ENCODE results near the gene IGSF10. TPM values are rescaled to one million over a fixed set of nuclear protein-coding genes. Genes with fewer than 3 reads are reported as not detected.

IGSF10 gene
- total RNA-seq, 8 experiments from 2014 or later, result 0.17 to 8.1 (median 0.77) TPM

GRCh38 chr3:151480492-151480891, 19.6 kb upstream of the IGSF10 start:
- in situ Hi-C loops (cut with MboI; ENCODE audit: low pct_unique_long_range_greater_than_20kb in 2 of 9, low sequenced_read_pairs in 9 of 9, unreplicated experiment in 9 of 9), result no loop called here
- WGBS, 10 experiments, result 100% methylated on average over 2 of the region's 2 CpGs; no CpG with 5 or more reads in 9 of the 10 experiments
- Histone ChIP-seq H3K27ac (no peak overlapping the region), H3K4me1 (replicated peaks in 1 of 2) (no peaks in the 10 kb centered on the region), H3K4me3 (no peak overlapping the region)
- no peak for ATAC-seq (replicated peaks in 6 of 8)

DNA sequence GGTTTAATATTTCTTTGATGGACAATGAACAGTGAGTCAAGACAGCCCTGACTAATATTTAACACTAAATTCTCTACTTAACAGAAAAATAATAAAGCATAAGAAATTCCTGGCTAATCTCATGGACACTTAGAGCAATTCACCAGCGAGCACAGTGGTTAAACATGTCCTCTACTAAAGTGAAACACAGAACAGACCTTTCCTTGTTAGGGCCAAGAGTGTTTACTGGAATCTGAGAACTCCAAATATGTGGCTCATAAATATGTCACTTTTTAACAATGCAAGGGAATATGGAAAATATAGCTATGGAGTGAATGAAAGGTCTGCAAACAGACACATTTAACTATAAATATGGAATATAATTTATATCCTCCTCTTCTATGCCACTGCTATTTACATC, 18.6 kb upstream of the IGSF10 start:
- Histone ChIP-seq H3K4me3 (no peak overlapping the region), H3K4me1 (replicated peaks in 1 of 2) (no peaks in the 10 kb centered on the region), H3K27ac (no peak overlapping the region)
- ATAC-seq (replicated peaks in 6 of 8), result peak in 1 of 8 experiments; percentile 68
- whole genome bisulfite sequencing, 10 experiments, result 0 to 33% (median 0%) methylated on average over 1 of the region's 1 CpG; no CpG with 5 or more reads in 2 of the 10 experiments
- in situ Hi-C loops (cut with MboI; ENCODE audit: low pct_unique_long_range_greater_than_20kb in 2 of 9, low sequenced_read_pairs in 9 of 9, unreplicated experiment in 9 of 9), result no loop called here

GRCh38 chr3:151478335-151478697, 17.5 kb upstream of the IGSF10 start:
- in situ Hi-C loops (cut with MboI; ENCODE audit: low pct_unique_long_range_greater_than_20kb in 2 of 9, low sequenced_read_pairs in 9 of 9, unreplicated experiment in 9 of 9), result no loop called here
- H3K4me1 ChIP-seq (replicated peaks in 1 of 2), result no peaks in the 10 kb centered on the region
- peak in 1 of 8 experiments; percentile 53 for ATAC-seq (replicated peaks in 6 of 8)
- H3K27ac ChIP-seq, result no peak overlapping the region
- 0 to 67% (median 29%) methylated on average over 1 of the region's 1 CpG; no CpG with 5 or more reads in 1 of the 10 experiments for WGBS, 10 experiments
- H3K4me3 ChIP-seq, result no peak overlapping the region

DNA sequence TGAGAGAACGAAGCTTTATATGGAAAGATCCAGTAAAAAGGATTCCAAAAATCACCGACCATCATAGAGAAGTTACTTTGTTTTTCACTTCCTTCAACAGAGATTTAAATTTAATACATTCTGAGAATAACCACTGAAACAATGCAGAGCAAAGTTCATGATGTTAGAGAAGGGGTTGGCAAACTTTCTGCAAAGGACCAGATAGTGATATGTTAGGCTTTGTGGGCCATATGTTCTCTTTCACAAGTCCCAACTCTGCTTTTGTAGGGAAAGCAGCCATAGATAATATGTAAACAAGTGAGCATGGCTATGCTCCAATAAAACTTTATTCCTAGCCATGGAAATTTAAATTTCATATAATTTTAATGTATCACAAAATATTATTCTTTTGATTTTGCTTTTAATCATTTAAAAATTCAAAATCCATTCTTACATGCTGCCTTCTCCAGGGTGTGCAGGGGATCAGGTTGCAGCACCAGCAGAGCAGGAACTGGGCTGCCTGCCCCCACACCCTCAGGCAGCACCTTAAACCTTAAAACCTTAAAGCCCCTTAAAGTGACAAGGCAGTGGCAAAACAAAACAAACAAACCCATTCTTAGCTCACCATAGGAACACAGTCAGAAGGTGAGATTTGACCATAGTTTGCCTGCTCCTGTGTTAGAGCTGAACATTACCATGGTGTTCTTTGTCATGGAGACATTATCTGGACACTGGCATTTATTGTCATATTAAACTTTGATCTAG, 16.9 kb upstream of the IGSF10 start:
- 36 to 100% (median 95%) methylated on average over 1 to 2 of the region's 2 CpGs; no CpG with 5 or more reads in 1 of the 10 experiments for WGBS, 10 experiments
- in situ Hi-C loops (cut with MboI; ENCODE audit: low pct_unique_long_range_greater_than_20kb in 2 of 9, low sequenced_read_pairs in 9 of 9, unreplicated experiment in 9 of 9), result no loop called here
- Histone ChIP-seq H3K4me1 (replicated peaks in 1 of 2) (no peaks in the 10 kb centered on the region), H3K27ac (no peak overlapping the region), H3K4me3 (no peak overlapping the region)
- peak in 3 of 8 experiments; percentile 39 to 83 (median 70) for ATAC-seq (replicated peaks in 6 of 8)

DNA sequence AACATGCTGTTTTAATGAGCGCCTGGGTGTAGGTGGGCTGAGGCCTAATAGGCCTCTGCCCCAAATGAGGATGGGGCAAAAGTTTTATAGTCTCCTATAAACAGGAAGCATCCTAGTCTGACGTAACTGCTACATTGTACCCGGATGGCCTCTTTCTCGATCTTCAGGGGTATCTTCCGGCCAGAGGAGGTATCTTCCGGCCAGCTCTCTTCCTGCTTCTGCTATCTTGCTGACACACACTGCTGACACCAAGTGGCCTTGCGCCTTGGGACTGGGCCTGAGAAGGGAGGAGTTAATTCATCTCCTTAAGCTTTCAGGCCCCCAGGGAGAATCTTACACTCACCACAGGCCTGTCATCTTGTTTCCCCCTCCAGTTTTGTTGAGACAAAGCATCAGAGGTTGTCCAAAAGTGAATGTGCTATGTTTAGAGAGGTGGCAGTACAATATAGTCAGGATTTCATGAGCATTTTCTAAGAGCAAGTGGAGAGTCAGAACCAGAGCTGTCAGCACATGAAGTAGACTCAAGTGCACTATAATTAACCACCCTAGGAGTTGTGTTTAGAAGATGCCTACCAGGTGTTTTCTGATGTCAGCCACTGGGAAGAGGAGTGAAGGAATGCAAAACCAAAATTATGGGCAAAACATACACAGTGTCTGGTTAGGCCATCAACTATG, 15.6 kb upstream of the IGSF10 start:
- Histone ChIP-seq H3K27ac (no peak overlapping the region), H3K4me3 (no peak overlapping the region), H3K4me1 (replicated peaks in 1 of 2) (no peaks in the 10 kb centered on the region)
- 70 to 100% (median 96%) methylated on average over 2 to 6 of the region's 7 CpGs; no CpG with 5 or more reads in 4 of the 10 experiments for WGBS, 10 experiments
- no peak for ATAC-seq (replicated peaks in 6 of 8)
- in situ Hi-C loops (cut with MboI; ENCODE audit: low pct_unique_long_range_greater_than_20kb in 2 of 9, low sequenced_read_pairs in 9 of 9, unreplicated experiment in 9 of 9), result no loop called here

DNA sequence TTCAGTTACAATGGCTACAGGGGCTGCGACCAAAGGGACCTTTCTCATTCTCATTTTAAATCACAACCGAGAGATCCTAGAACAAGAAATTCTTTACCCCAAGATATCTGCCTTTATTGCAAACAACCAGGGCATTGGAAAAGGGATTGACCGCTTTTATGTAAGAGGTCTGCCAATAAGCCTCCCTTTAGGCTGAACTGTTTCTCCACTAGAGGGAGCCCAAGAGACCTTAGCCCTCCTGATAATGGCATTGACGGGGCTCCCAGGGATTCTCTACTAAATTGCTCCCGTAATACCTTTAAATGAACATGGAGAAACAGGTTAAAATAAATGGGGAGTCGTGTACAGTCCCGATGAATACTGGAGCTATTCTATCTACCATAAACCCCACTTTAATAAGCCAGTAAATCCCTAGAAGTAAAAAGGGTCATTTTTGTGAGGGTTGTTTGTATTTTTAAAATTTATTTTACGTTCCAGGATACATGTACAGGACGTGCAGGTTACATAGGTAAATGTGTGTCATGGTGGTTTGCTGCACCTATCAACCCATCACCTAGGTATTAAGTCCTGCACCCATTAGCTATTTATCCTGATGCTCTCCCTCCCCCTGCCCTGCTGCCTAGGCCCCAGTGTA, 7.5 kb upstream of the IGSF10 start:
- in situ Hi-C loops (cut with MboI; ENCODE audit: low pct_unique_long_range_greater_than_20kb in 2 of 9, low sequenced_read_pairs in 9 of 9, unreplicated experiment in 9 of 9), result loop anchor here in 2 of 9 experiments (25.0 kb wide), 2 partner anchors 169 to 194 kb away; no protein-coding TSS in a partner anchor
- no peak overlapping the region for H3K4me3 ChIP-seq
- no peaks in the 10 kb centered on the region for H3K4me1 ChIP-seq (replicated peaks in 1 of 2)
- peak in 3 of 8 experiments; percentile 64 to 78 (median 66) for ATAC-seq (replicated peaks in 6 of 8)
- WGBS, 10 experiments, result 25 to 74% (median 49%) methylated on average over 2 to 6 of the region's 9 CpGs; no CpG with 5 or more reads in 2 of the 10 experiments
- H3K27ac ChIP-seq, result no peak overlapping the region

- WGBS, 10 experiments, result 20 to 100% (median 82%) methylated on average over 1 of the region's 1 CpG; no CpG with 5 or more reads in 1 of the 10 experiments
- in situ Hi-C loops (cut with MboI; ENCODE audit: low pct_unique_long_range_greater_than_20kb in 2 of 9, low sequenced_read_pairs in 9 of 9, unreplicated experiment in 9 of 9), result loop anchor here in 2 of 9 experiments (25.0 kb wide), 2 partner anchors 170 to 195 kb away; no protein-coding TSS in a partner anchor
Observed at GRCh38 chr3:151467069-151467468, 6.2 kb upstream of the IGSF10 start.

GRCh38 chr3:151462991-151463390, 2.1 kb upstream of the IGSF10 start:
- Histone ChIP-seq H3K4me1 (replicated peaks in 1 of 2) (no peaks in the 10 kb centered on the region), H3K4me3 (no peak overlapping the region), H3K27ac (no peak overlapping the region)
- no peak for ATAC-seq (replicated peaks in 6 of 8)
- in situ Hi-C loops (cut with MboI; ENCODE audit: low pct_unique_long_range_greater_than_20kb in 2 of 9, low sequenced_read_pairs in 9 of 9, unreplicated experiment in 9 of 9), result loop anchor here in 2 of 9 experiments (25.0 kb wide), 2 partner anchors 174 to 199 kb away; no protein-coding TSS in a partner anchor
- 0 to 100% (median 81%) methylated on average over 1 of the region's 1 CpG; no CpG with 5 or more reads in 2 of the 10 experiments for WGBS, 10 experiments

More at GRCh38 chr3:151467069-151467468, 6.2 kb upstream of the IGSF10 start:
- Histone ChIP-seq H3K4me1 (replicated peaks in 1 of 2) (no peaks in the 10 kb centered on the region), H3K4me3 (no peak overlapping the region), H3K27ac (no peak overlapping the region)
- ATAC-seq (replicated peaks in 6 of 8), result no peak

- H3K27ac ChIP-seq, result no peak overlapping the region
- 27 to 100% (median 79%) methylated on average over 1 to 6 of the region's 6 CpGs; no CpG with 5 or more reads in 1 of the 10 experiments for WGBS, 10 experiments
- no peak overlapping the region for H3K4me3 ChIP-seq
- no peak for ATAC-seq (replicated peaks in 6 of 8)
- in situ Hi-C loops (cut with MboI; ENCODE audit: low pct_unique_long_range_greater_than_20kb in 2 of 9, low sequenced_read_pairs in 9 of 9, unreplicated experiment in 9 of 9), result loop anchor here in 2 of 9 experiments (25.0 kb wide), 2 partner anchors 175 to 200 kb away; no protein-coding TSS in a partner anchor
- no peaks in the 10 kb centered on the region for H3K4me1 ChIP-seq (replicated peaks in 1 of 2)
Observed at GRCh38 chr3:151462278-151462780, 1.5 kb upstream of the IGSF10 start.

- 0 to 86% (median 62%) methylated on average over 1 to 2 of the region's 2 CpGs; no CpG with 5 or more reads in 2 of the 10 experiments for WGBS, 10 experiments
- in situ Hi-C loops (cut with MboI; ENCODE audit: low pct_unique_long_range_greater_than_20kb in 2 of 9, low sequenced_read_pairs in 9 of 9, unreplicated experiment in 9 of 9), result loop anchor here in 2 of 9 experiments (25.0 kb wide), 2 partner anchors 177 to 202 kb away; no protein-coding TSS in a partner anchor
- Histone ChIP-seq H3K4me1 (replicated peaks in 1 of 2) (no peaks in the 10 kb centered on the region), H3K4me3 (no peak overlapping the region), H3K27ac (no peak overlapping the region)
- peak in 1 of 8 experiments; percentile 26 for ATAC-seq (replicated peaks in 6 of 8)
Observed at GRCh38 chr3:151460228-151460627, 633 bp downstream of the IGSF10 start.

GRCh38 chr3:151459358-151459757, 1.5 kb downstream of the IGSF10 start:
- no peak overlapping the region for H3K4me3 ChIP-seq
- ATAC-seq (replicated peaks in 6 of 8), result no peak
- in situ Hi-C loops (cut with MboI; ENCODE audit: low pct_unique_long_range_greater_than_20kb in 2 of 9, low sequenced_read_pairs in 9 of 9, unreplicated experiment in 9 of 9), result loop anchor here in 2 of 9 experiments (25.0 kb wide), 2 partner anchors 178 to 203 kb away; no protein-coding TSS in a partner anchor
- no peaks in the 10 kb centered on the region for H3K4me1 ChIP-seq (replicated peaks in 1 of 2)
- H3K27ac ChIP-seq, result no peak overlapping the region
- 0 to 100% (median 60%) methylated on average over 1 to 2 of the region's 3 CpGs; no CpG with 5 or more reads in 1 of the 10 experiments for WGBS, 10 experiments

DNA sequence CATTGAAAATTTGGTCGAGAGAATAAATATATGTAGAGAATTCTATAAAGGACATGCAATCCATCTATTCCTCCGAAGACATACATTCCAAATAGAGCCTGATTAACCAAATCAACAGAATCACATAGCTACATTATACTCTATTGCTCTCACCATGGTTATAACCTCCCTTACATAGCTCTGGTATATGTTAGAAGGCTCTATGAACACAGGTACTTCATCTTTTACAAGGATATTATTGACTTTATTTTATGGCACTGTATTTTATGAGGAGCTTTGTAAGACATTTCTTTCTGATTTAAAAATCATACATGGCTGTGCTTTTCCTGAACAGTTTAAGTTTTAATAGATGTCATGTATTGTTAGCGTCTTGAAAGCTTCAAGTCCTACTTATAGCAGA, 4.8 kb downstream of the IGSF10 start:
- no peak overlapping the region for H3K27ac ChIP-seq
- 72 to 100% (median 89%) methylated on average over 1 to 3 of the region's 3 CpGs; no CpG with 5 or more reads in 1 of the 10 experiments for WGBS, 10 experiments
- H3K4me1 ChIP-seq (replicated peaks in 1 of 2), result no peaks in the 10 kb centered on the region
- in situ Hi-C loops (cut with MboI; ENCODE audit: low pct_unique_long_range_greater_than_20kb in 2 of 9, low sequenced_read_pairs in 9 of 9, unreplicated experiment in 9 of 9), result loop anchor here in 2 of 9 experiments (25.0 kb wide), 2 partner anchors 181 to 206 kb away; no protein-coding TSS in a partner anchor
- no peak for ATAC-seq (replicated peaks in 6 of 8)
- H3K4me3 ChIP-seq, result no peak overlapping the region

Data from motor neuron (in vitro differentiated cells).